Right lobe of liver (tissue), 4 donors: ENCODE results near the gene ARRB1.

Experiments
- POLR2A ChIP-seq: fragments of 450-650 bp; IDR thresholded peaks from one replicate; pipeline ENCODE4 v1.6.1; 2017; ENCODE audit warnings: antibody characterized with exemption, mild to moderate bottlenecking
- TF ChIP-seq, protein P1 (sequence below), 4 donors: fragments of 200-600 bp in 3 of 4; fragments of 450-650 bp in 1 of 4; IDR thresholded peaks; one replicate each; pipeline versions ENCODE4 v1.5.1 to v1.8.0; 2016 to 2022; ENCODE audit warnings: antibody characterized with exemption in 4 of 4, mild to moderate bottlenecking in 2 of 4
- donor health status: DM: no; HTN: no; CAD: no.
- donor health status: DM: no; HTN: no; CAD: no.
- donor health status: DM: no; HTN: yes; CAD: no.

- no peak for TF ChIP-seq POLR2A
- TF ChIP-seq, protein P1, sequence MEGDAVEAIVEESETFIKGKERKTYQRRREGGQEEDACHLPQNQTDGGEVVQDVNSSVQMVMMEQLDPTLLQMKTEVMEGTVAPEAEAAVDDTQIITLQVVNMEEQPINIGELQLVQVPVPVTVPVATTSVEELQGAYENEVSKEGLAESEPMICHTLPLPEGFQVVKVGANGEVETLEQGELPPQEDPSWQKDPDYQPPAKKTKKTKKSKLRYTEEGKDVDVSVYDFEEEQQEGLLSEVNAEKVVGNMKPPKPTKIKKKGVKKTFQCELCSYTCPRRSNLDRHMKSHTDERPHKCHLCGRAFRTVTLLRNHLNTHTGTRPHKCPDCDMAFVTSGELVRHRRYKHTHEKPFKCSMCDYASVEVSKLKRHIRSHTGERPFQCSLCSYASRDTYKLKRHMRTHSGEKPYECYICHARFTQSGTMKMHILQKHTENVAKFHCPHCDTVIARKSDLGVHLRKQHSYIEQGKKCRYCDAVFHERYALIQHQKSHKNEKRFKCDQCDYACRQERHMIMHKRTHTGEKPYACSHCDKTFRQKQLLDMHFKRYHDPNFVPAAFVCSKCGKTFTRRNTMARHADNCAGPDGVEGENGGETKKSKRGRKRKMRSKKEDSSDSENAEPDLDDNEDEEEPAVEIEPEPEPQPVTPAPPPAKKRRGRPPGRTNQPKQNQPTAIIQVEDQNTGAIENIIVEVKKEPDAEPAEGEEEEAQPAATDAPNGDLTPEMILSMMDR (IDR thresholded peaks at IDR 0.05): no peak
These were observed 47.4 kb upstream of the ARRB1 start for GRCh38 chr11:75398906-75399305.
